NCI-H1436 treated with DMSO at 0.1 percent for 48 hours (cell line): ENCODE results near the gene BEND2.
"Not testable (repeated sequence)": the region's sequence is repeated elsewhere in the genome, so short reads cannot be mapped to it uniquely, and the experiment has no call there.

Experiments
- DNase-seq: peaks from one replicate; lab custom pipeline; 2025; lab: John Stamatoyannopoulos, UW

Gene BEND2

GRCh38 chrX:18220786-18221185, at the start of gene BEND2:
TSS of gene BEND2 (minus strand) at chrX:18220886. CDS start at chrX:18220750, 136 bp downstream.
- no peak for DNase-seq

GRCh38 chrX:18255059-18255458, 34.4 kb upstream of the BEND2 start:
- DNase-seq: no peak

- DNase-seq: no peak
Measured at GRCh38 chrX:18252644-18253359, 32.1 kb upstream of the BEND2 start.

- DNase-seq: not testable (repeated sequence)
Measured at GRCh38 chrX:18229646-18230045, 9.0 kb upstream of the BEND2 start.

GRCh38 chrX:18228069-18228468, 7.4 kb upstream of the BEND2 start:
- no peak for DNase-seq

- no peak for DNase-seq
Measured at GRCh38 chrX:18227458-18227857, 6.8 kb upstream of the BEND2 start.

- DNase-seq: no peak
Measured at GRCh38 chrX:18210470-18210869, 10.2 kb downstream of the BEND2 start.

GRCh38 chrX:18206657-18207056, 14.0 kb downstream of the BEND2 start:
- DNase-seq: no peak

GRCh38 chrX:18203631-18204030, 17.1 kb downstream of the BEND2 start:
- DNase-seq: no peak

GRCh38 chrX:18194688-18195087, 26.0 kb downstream of the BEND2 start:
- DNase-seq: no peak

- DNase-seq: no peak
Measured at GRCh38 chrX:18179446-18179845, 41.2 kb downstream of the BEND2 start.

GRCh38 chrX:18174971-18175370, 45.7 kb downstream of the BEND2 start:
- DNase-seq: no peak

- DNase-seq: no peak
Measured at GRCh38 chrX:18174209-18174608, 46.5 kb downstream of the BEND2 start.

GRCh38 chrX:18173494-18174180, 47.0 kb downstream of the BEND2 start:
- no peak for DNase-seq

- no peak for DNase-seq
Measured at GRCh38 chrX:18172970-18173369, 47.7 kb downstream of the BEND2 start.

- no peak for DNase-seq
Measured at GRCh38 chrX:18170910-18171309, 49.8 kb downstream of the BEND2 start.

- DNase-seq: no peak
Measured at GRCh38 chrX:18166068-18166467, 54.6 kb downstream of the BEND2 start.

GRCh38 chrX:18160369-18160768, 60.3 kb downstream of the BEND2 start:
- no peak for DNase-seq

- no peak for DNase-seq
Measured at GRCh38 chrX:18158963-18159362, 61.7 kb downstream of the BEND2 start.

GRCh38 chrX:18151649-18152048, 69.0 kb downstream of the BEND2 start:
- no peak for DNase-seq

GRCh38 chrX:18151157-18151556, 69.5 kb downstream of the BEND2 start:
- DNase-seq: no peak

- no peak for DNase-seq
Measured at GRCh38 chrX:18149454-18149853, 71.2 kb downstream of the BEND2 start.

- DNase-seq: no peak
Measured at GRCh38 chrX:18146954-18147353, 73.7 kb downstream of the BEND2 start.

- no peak for DNase-seq
Measured at GRCh38 chrX:18146009-18146408, 74.7 kb downstream of the BEND2 start.
